NCI-H69 (cell line): Measurements from ENCODE around the gene GOLGA8K.
"Not testable (repeated sequence)": the region's sequence is repeated elsewhere in the genome, so short reads cannot be mapped to it uniquely, and the experiment has no call there.

ENCODE experiments used
- DNase-seq: peaks from one replicate; lab custom pipeline; 2025; lab: John Stamatoyannopoulos, UW

GOLGA8K gene

DNA sequence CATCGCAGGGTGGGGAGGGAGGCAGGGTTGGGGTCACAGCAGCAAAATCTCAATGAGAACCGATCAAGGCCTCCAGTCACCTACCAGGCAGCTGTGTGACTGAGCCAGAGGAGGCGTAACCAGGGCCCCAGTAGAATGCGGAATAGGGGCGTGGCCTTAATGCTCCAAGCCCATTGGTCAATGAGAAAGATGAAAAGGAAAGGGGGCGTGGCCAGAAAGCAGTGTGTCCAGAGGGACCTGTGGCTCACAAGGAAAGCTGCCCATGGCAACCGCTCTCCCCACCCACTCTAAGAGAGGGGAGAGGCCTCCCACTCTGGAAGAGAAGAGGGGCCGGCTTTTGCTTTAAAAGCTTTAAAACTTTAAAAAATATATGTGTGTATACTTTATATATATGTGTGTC, at the start of gene GOLGA8K:
Gene GOLGA8K, minus strand, starts transcription at position 101 of the 400 bp plus-strand sequence. Its CDS starts 98 bp downstream, at position 3.
- DNase-seq: not testable (repeated sequence)

DNA sequence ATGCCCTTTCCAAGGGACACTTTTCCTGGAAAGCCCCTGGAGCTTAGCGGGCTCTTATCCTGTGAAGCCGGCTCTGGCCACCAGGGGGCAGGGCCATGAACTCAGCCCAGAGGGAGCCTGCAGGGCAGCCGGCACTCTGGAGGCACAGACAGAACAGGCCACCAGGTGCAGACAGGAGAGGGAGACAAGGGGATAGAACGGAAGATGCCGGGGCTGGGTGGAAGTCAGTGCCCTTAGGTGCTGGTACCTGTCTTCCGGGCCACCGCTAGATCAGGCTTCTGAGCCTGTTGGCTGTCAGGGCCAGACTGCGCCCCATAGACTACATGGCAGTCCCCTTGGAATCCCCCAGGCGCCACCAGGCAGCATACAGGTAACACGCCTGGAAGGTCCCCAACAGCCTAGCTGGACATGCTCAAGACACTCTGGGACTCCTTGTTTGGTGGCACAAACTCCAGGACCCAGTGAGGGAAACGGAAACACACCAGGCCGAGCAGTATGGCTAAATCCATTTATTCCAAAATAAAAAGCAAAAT, 37.4 kb upstream of the GOLGA8K start:
- not testable (repeated sequence) for DNase-seq

DNA sequence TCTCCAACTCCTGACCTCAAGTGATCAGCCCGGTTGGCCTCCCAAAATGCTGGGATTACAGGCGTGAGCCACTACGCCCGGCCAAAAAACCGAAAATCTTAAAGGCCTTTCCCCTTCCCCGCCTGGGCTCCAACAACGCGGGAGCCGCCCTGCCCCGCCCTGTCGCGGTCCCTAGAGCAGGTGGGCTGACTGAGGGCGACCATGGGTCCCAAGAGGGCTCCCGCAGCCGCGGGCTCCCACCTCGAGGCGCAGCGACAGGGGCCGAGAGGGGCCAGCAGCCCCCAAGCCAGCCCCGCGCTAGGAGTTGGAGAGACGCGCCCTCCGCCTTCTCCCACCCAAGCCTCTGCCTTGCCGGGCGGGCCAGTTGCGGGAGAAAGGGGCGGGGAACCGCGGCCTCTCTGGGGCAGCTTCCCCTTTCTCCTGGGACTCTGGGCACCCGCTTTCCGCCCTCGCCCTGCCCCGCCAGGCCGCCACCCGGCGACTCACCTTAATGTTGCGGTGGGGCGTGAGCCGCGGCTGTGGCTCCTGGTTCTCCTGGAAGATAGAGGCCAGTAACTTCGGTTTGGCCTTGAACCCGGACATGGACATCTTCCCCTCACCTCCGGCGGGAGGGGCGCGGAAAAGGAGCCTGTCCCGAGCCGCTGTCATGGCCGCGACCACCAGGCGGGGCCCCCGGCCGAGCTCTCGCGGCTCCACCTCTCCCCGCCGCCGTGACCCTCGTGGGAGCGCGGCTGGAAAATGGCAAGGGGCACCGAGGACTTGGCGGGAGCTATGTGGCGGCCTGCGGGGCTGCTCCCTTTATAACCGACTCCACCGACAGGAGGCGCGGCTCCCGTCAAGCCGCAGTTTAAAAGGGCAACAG, 31.2 kb upstream of the GOLGA8K start:
- not testable (repeated sequence) for DNase-seq

- not testable (repeated sequence) for DNase-seq
Observed at GRCh38 chr15:32427635-32428034, 24.5 kb upstream of the GOLGA8K start.

DNA sequence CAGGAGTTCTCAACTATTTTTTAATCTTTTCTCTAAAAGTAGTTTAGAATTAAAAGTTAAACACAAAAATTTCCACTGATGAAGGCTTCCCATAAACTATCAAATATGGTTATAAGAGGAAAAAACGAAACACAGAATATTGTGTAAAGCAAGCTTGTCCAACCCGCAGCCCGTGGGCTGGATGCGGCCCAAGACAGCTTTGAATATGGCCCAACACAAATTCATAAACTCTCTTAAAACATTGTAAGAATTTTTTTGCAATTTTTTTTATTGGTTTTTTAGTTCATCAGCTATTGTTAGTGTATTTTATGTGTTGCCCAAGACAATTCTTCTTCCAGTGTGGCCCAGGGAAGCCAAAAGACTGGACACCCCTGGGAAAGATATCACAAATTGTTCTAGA, 23.4 kb upstream of the GOLGA8K start:
- not testable (repeated sequence) for DNase-seq

GRCh38 chr15:32407903-32408302, 4.8 kb upstream of the GOLGA8K start:
- not testable (repeated sequence) for DNase-seq

- not testable (repeated sequence) for DNase-seq
Observed at GRCh38 chr15:32396522-32396921, 6.6 kb downstream of the GOLGA8K start.

DNA sequence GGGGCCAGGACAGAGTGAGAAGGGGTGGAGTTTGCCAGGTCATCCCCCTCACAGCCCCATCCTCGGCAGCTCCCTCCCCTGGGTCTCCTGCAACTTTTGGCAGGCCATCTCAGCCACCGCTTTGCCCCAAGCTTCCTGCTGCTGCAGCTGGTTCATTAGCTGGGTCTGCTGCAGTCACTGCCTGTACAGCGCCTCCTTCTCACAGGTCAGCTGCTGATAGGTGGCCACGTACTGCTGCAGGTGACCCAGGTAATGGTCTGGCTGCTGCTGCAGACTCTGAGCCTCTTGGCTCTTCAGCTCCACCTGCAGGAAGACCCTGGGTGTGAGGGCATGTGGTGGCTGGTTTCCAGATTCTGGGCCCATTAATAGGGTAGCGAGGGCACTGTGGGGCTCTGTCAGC, 8.3 kb downstream of the GOLGA8K start:
- DNase-seq: not testable (repeated sequence)

- not testable (repeated sequence) for DNase-seq
Observed at GRCh38 chr15:32388050-32388648, 14.9 kb downstream of the GOLGA8K start.

DNA sequence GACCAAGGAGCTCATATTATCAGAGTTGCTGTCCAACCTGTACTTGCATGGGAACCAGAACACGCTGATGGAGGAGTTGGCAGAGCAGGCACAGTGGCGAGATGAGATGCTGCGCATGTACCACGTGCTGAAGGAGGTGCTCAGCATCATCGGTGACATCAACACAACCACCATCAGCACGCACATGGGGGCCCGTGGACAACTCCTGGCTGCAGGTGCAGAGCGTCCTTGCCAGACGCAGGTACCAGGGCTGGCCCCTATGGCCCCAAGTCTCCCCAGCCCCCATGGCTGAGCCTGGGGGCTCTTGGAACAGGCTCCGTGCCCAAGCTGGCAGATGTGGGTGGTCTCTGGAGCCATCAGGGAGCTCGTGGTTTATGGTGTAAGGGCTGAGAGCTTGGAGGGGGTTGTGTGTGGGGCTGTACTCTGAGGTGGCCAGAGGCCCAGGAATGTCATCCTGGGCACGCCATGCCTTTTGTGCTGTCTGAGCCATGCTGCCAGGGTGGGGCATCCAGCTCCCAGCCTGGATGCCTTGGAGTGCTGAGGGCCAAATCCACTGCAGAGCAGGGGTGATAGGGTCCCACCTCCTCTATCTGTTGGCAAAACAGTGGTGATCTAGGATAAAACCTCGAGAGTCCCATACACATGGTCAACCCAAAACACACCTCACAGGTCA, 17.1 kb downstream of the GOLGA8K start:
- DNase-seq: not testable (repeated sequence)

DNA sequence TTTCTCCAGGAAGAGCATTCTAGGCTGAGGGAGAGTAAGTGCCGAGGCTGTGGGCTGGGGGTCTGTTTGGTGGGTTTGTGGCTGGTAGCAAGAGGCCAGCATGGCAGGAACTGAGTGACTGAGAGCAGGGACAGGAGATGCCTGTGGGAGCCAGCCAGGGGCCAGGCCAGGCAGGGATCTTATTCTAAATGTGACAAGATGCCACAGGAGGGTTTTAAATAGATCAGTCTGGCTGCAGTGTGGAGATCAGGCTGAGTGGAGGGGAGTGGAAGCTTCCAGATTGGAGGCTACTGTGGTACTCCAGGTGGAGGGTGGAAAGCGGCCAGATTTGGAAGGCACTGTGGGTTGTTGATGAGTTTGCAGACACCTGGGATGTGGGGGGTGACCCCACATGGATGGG, 28.9 kb downstream of the GOLGA8K start:
- DNase-seq: not testable (repeated sequence)

DNA sequence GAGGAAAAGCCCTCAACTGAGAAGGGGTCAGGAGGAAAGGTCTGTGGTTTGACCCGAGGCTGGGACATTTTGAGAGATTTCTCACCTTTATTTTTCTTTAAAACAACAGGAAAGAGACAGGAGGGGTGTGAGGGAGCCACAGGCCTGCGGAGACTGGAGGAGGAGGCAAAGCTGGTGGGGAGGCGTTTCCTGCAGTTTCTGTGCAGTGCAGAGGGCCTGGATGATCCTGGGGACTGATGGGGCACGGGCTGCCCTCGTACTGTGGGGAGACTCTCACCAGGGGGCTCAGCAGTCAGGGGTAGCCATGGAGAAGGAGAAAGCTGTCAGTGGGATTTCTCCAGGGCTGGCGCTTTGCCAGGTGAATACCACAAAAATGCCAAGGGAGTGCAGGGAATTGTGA, 29.4 kb downstream of the GOLGA8K start:
- not testable (repeated sequence) for DNase-seq

DNA sequence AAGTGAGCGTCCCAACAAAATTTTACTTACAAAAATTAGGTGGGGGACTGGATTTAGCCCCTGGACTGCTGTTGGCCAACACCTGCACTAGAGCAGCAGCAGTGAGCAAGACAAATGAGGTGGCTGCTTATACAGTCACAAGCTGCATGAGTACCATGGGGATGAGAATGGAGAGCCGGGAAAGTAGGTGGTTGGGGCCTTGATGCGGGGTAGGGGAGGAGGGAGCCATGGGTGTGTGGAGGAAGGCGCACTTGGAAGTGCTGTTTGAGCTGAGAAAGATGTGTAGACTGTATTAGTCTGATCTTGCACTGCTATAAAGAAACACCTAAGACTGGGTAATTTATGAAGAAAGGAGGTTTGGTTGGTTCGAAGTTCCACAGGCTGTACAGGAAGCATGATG, 31.0 kb downstream of the GOLGA8K start:
- DNase-seq: not testable (repeated sequence)

- DNase-seq: not testable (repeated sequence)
Observed at GRCh38 chr15:32370526-32370925, 32.6 kb downstream of the GOLGA8K start.

- not testable (repeated sequence) for DNase-seq
Observed at GRCh38 chr15:32370064-32370463, 33.0 kb downstream of the GOLGA8K start.

DNA sequence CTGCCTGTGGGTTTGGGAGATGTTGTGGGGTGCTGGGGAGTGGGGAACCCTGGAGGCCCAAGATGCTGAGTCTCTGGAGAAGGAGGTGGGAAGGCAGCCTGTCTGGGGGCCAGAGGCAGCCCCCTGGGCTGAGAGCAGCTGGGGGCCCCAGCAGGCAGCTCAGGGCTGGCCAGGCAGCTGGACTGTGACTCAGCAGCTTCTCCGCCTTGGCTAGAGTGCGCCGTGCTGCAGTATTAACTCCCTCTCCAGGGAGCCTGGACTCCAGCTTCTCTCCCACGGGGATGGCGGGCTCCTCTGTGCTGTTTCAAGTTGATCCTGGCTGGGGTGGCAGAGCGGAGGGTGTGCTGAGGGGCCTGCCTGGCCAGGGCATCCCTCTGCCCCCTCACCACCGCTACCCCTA, 36.6 kb downstream of the GOLGA8K start:
- DNase-seq: not testable (repeated sequence)

- DNase-seq: not testable (repeated sequence)
Observed at GRCh38 chr15:32365955-32366354, 37.1 kb downstream of the GOLGA8K start.

- DNase-seq: not testable (repeated sequence)
Observed at GRCh38 chr15:32364944-32365343, 38.1 kb downstream of the GOLGA8K start.

DNA sequence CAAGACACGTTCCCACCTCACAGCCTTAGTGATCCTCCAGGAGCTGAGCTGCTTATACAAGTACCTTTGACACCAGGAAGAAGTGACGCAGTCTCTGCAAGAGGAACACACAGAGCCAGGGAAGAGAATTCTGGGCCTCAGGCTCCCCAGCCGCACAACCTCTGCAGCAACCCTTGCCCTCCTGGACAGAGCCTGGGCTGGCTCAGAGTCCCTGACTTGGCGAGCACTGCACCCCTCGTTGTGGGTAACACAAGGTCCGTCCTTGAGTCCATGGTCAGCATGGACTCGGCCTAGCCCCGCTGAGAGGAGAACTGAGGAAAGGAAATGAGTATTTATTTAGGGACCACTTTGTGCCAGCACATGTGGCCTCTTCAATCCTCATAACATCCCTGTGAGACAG, 39.6 kb downstream of the GOLGA8K start:
- not testable (repeated sequence) for DNase-seq

DNA sequence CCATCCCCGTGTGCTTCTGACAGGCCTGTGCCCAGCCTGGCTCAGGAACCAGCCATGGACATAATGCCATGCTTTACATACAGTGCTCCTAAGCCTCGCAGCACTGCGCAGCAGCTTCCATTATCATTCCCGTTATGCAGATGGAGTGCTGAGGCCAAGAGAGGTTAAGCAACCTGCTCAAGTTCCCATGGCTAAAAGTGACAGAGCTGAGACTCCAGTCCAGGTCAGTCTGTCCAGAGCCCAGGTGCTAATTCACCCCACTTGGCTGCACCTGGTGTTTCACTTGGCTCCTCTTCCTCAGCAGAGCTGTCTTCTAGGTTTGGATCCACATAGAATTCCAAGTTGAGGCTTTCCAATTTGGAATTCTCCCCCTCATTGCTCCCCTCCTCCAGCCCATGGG, 41.4 kb downstream of the GOLGA8K start:
- not testable (repeated sequence) for DNase-seq

DNA sequence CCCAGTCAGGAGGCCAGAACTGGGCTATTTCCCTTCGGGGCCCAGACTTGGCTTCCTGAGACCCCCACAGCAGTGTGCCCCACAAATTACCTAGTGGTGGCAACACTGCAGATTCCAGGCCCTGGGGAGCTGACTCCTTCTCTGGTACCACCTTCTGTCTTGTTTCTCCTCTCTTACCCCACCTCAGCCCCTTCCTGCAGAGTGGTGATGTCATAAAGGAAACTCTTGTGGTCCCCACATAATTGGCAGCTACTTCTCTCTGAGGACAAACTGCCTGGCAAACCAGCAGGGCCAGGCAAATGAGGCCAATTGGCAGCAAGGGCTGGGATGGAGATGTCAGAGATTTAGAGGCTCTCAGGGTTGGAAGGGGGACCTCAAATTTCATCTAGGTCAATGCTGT, 44.6 kb downstream of the GOLGA8K start:
- not testable (repeated sequence) for DNase-seq

DNA sequence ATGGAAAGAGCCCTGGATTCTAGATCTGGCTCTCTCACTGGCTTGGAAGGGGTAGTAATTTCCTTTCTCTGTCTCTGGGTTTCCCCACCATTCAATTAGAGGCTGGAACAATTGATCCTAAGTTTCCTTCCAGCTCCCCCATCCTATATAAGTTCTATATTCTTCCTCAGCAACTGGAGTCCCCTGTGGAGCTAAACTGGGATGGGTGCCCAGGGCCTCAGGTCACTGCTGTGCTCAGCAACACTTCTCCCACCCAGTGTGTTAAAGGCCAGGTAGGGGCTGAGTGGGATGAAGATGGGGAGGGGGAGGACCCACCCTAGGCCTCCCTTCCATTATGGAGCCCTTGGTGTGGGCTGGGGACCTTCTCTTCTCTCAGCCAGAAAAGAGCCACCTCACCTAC, 46.2 kb downstream of the GOLGA8K start:
- not testable (repeated sequence) for DNase-seq
